B cell (primary cell): ENCODE results near the gene SRA1.

Experiments
- EZH2 ChIP-seq: IDR thresholded peaks from 2 replicates; pipeline ENCODE4 v1.6.1; 2012; ENCODE audit warnings: borderline replicate concordance, low read depth, mild to moderate bottlenecking, moderate library complexity, low read length; ENCODE audit not compliant: insufficient read depth, poor library complexity, severe bottlenecking
- TF ChIP-seq, protein P1 (sequence below): fragments of 200-600 bp; IDR thresholded peaks from one replicate; pipeline ENCODE4 v1.8.0; 2022; ENCODE audit warnings: antibody characterized with exemption, mild to moderate bottlenecking

- TF ChIP-seq, protein P1, sequence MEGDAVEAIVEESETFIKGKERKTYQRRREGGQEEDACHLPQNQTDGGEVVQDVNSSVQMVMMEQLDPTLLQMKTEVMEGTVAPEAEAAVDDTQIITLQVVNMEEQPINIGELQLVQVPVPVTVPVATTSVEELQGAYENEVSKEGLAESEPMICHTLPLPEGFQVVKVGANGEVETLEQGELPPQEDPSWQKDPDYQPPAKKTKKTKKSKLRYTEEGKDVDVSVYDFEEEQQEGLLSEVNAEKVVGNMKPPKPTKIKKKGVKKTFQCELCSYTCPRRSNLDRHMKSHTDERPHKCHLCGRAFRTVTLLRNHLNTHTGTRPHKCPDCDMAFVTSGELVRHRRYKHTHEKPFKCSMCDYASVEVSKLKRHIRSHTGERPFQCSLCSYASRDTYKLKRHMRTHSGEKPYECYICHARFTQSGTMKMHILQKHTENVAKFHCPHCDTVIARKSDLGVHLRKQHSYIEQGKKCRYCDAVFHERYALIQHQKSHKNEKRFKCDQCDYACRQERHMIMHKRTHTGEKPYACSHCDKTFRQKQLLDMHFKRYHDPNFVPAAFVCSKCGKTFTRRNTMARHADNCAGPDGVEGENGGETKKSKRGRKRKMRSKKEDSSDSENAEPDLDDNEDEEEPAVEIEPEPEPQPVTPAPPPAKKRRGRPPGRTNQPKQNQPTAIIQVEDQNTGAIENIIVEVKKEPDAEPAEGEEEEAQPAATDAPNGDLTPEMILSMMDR, result no peak
- no peak for TF ChIP-seq EZH2
Observed at GRCh38 chr5:140565024-140565779, 7.9 kb upstream of the SRA1 start.
